ENCODE measurements around the gene MOCOS.

The MOCOS gene

GRCh38 chr18:36186461-36187192 is 670 bp upstream of the MOCOS start:
- Mint-ChIP-seq H3K9me3 (no peaks in the 10 kb centered on the region), H3K27me3 (peaks cover 59% of the 10 kb centered on the region), H3K27ac (no peak overlapping the region), H3K36me3 (no peaks in the 10 kb centered on the region), H3K4me1 (peaks cover 17% of the 10 kb centered on the region), H3K4me3 (peak overlapping the region; percentile 73)
- DNase-seq: peak; percentile 53
- CTCF ChIA-PET: no interaction called here

- Mint-ChIP-seq H3K36me3 (no peaks in the 10 kb centered on the region), H3K4me1 (peaks cover 17% of the 10 kb centered on the region), H3K27ac (no peak overlapping the region), H3K9me3 (no peaks in the 10 kb centered on the region), H3K4me3 (peak overlapping the region; percentile 67), H3K27me3 (peaks cover 59% of the 10 kb centered on the region)
- CTCF ChIA-PET: no interaction called here
- no peak for DNase-seq
Measured at GRCh38 chr18:36187826-36188721, 777 bp downstream of the MOCOS start.

GRCh38 chr18:36188916-36189315 is 1.6 kb downstream of the MOCOS start:
- H3K9me3 Mint-ChIP-seq: no peaks in the 10 kb centered on the region
- H3K4me1 Mint-ChIP-seq: peaks cover 17% of the 10 kb centered on the region
- peaks cover 59% of the 10 kb centered on the region for H3K27me3 Mint-ChIP-seq
- CTCF ChIA-PET: no interaction called here
- no peaks in the 10 kb centered on the region for H3K36me3 Mint-ChIP-seq
- no peak overlapping the region for H3K27ac Mint-ChIP-seq
- no peak for DNase-seq
- H3K4me3 Mint-ChIP-seq: peak overlapping the region; percentile 67

- Mint-ChIP-seq H3K9me3 (no peaks in the 10 kb centered on the region), H3K27me3 (peaks cover 53% of the 10 kb centered on the region), H3K27ac (no peak overlapping the region), H3K4me1 (peaks cover 17% of the 10 kb centered on the region), H3K36me3 (no peaks in the 10 kb centered on the region), H3K4me3 (no peak overlapping the region)
- CTCF ChIA-PET: no interaction called here
- DNase-seq: no peak
Measured at GRCh38 chr18:36189486-36189885, 2.2 kb downstream of the MOCOS start.

- Mint-ChIP-seq H3K27me3 (peaks cover 43% of the 10 kb centered on the region), H3K4me1 (peaks cover 12% of the 10 kb centered on the region), H3K9me3 (no peaks in the 10 kb centered on the region), H3K27ac (no peak overlapping the region), H3K4me3 (no peak overlapping the region), H3K36me3 (no peaks in the 10 kb centered on the region)
- CTCF ChIA-PET: no interaction called here
- no peak for DNase-seq
Measured at GRCh38 chr18:36191286-36191685, 4.0 kb downstream of the MOCOS start.

GRCh38 chr18:36191711-36192110 is 4.4 kb downstream of the MOCOS start:
- H3K9me3 Mint-ChIP-seq: no peaks in the 10 kb centered on the region
- H3K27ac Mint-ChIP-seq: no peak overlapping the region
- H3K4me3 Mint-ChIP-seq: no peak overlapping the region
- H3K27me3 Mint-ChIP-seq: peaks cover 38% of the 10 kb centered on the region
- peaks cover 8% of the 10 kb centered on the region for H3K4me1 Mint-ChIP-seq
- H3K36me3 Mint-ChIP-seq: no peaks in the 10 kb centered on the region
- DNase-seq: no peak
- CTCF ChIA-PET: no interaction called here

- no peaks in the 10 kb centered on the region for H3K4me1 Mint-ChIP-seq
- no peak overlapping the region for H3K27ac Mint-ChIP-seq
- no peak overlapping the region for H3K4me3 Mint-ChIP-seq
- CTCF ChIA-PET: interaction anchor here (0.8 kb wide), 1 partner anchor 90 kb away, joined by 3 read pairs; no protein-coding TSS in a partner anchor
- no peak for DNase-seq
- H3K9me3 Mint-ChIP-seq: no peaks in the 10 kb centered on the region
- peaks cover 8% of the 10 kb centered on the region for H3K27me3 Mint-ChIP-seq
- no peaks in the 10 kb centered on the region for H3K36me3 Mint-ChIP-seq
Measured at GRCh38 chr18:36194600-36195315, 7.5 kb downstream of the MOCOS start.

GRCh38 chr18:36195427-36196122 is 8.3 kb downstream of the MOCOS start:
- CTCF ChIA-PET: no interaction called here
- H3K4me1 Mint-ChIP-seq: no peaks in the 10 kb centered on the region
- no peak overlapping the region for H3K27ac Mint-ChIP-seq
- H3K27me3 Mint-ChIP-seq: peaks cover 5% of the 10 kb centered on the region
- no peak for DNase-seq
- no peaks in the 10 kb centered on the region for H3K9me3 Mint-ChIP-seq
- H3K4me3 Mint-ChIP-seq: no peak overlapping the region
- H3K36me3 Mint-ChIP-seq: no peaks in the 10 kb centered on the region

- Mint-ChIP-seq H3K4me3 (no peak overlapping the region), H3K36me3 (no peaks in the 10 kb centered on the region), H3K27ac (no peak overlapping the region), H3K4me1 (no peaks in the 10 kb centered on the region), H3K27me3 (peaks cover 5% of the 10 kb centered on the region), H3K9me3 (no peaks in the 10 kb centered on the region)
- no peak for DNase-seq
- CTCF ChIA-PET: no interaction called here
Measured at GRCh38 chr18:36196238-36196995, 9.1 kb downstream of the MOCOS start.

GRCh38 chr18:36197511-36198166 is 10.3 kb downstream of the MOCOS start:
- peaks cover 9% of the 10 kb centered on the region for H3K27me3 Mint-ChIP-seq
- H3K4me3 Mint-ChIP-seq: no peak overlapping the region
- DNase-seq: no peak
- no peaks in the 10 kb centered on the region for H3K36me3 Mint-ChIP-seq
- H3K27ac Mint-ChIP-seq: no peak overlapping the region
- CTCF ChIA-PET: no interaction called here
- H3K9me3 Mint-ChIP-seq: no peaks in the 10 kb centered on the region
- H3K4me1 Mint-ChIP-seq: no peaks in the 10 kb centered on the region

- CTCF ChIA-PET: no interaction called here
- H3K4me1 Mint-ChIP-seq: no peaks in the 10 kb centered on the region
- H3K27me3 Mint-ChIP-seq: peaks cover 10% of the 10 kb centered on the region
- no peak overlapping the region for H3K27ac Mint-ChIP-seq
- H3K4me3 Mint-ChIP-seq: no peak overlapping the region
- no peaks in the 10 kb centered on the region for H3K36me3 Mint-ChIP-seq
- no peak for DNase-seq
- no peaks in the 10 kb centered on the region for H3K9me3 Mint-ChIP-seq
Measured at GRCh38 chr18:36199691-36200295, 12.5 kb downstream of the MOCOS start.

- H3K36me3 Mint-ChIP-seq: no peaks in the 10 kb centered on the region
- peaks cover 12% of the 10 kb centered on the region for H3K27me3 Mint-ChIP-seq
- CTCF ChIA-PET: no interaction called here
- no peaks in the 10 kb centered on the region for H3K4me1 Mint-ChIP-seq
- H3K4me3 Mint-ChIP-seq: no peak overlapping the region
- H3K27ac Mint-ChIP-seq: no peak overlapping the region
- DNase-seq: no peak
- H3K9me3 Mint-ChIP-seq: no peaks in the 10 kb centered on the region
Measured at GRCh38 chr18:36200354-36200771, 13.1 kb downstream of the MOCOS start.

- Mint-ChIP-seq H3K9me3 (no peaks in the 10 kb centered on the region), H3K27me3 (peaks cover 15% of the 10 kb centered on the region), H3K27ac (no peak overlapping the region), H3K36me3 (no peaks in the 10 kb centered on the region), H3K4me3 (no peak overlapping the region), H3K4me1 (no peaks in the 10 kb centered on the region)
- DNase-seq: no peak
- CTCF ChIA-PET: no interaction called here
Measured at GRCh38 chr18:36201765-36202164, 14.5 kb downstream of the MOCOS start.
